Osteoblast (primary cell): ENCODE results near the gene USP48. TPM values are rescaled to one million over a fixed set of nuclear protein-coding genes. Genes with fewer than 3 reads are reported as not detected.

Source experiments
- DNase-seq: peaks from one replicate; pipeline ENCODE4 v3.0.0; 2011; ENCODE audit warnings: low spot score, mixed read lengths; ENCODE audit not compliant: insufficient read length; ENCODE audit errors: missing footprints
- H2AFZ ChIP-seq: 2 replicates; pipeline ENCODE4 v1.6.0; 2011; ENCODE audit warnings: mild to moderate bottlenecking, low read length
- H3K27ac ChIP-seq: 2 replicates; pipeline ENCODE4 v1.5.1; 2011; ENCODE audit warnings: mild to moderate bottlenecking, low read depth, low read length, moderate library complexity
- H3K27me3 ChIP-seq: 2 replicates; pipeline ENCODE4 v1.6.0; 2012; ENCODE audit warnings: mild to moderate bottlenecking, control low read depth, inconsistent platforms, low read length, moderate library complexity; ENCODE audit not compliant: insufficient read depth
- H3K36me3 ChIP-seq: 2 replicates; pipeline ENCODE4 v1.5.1; 2011; ENCODE audit warnings: mild to moderate bottlenecking, low read length, control low read depth, moderate library complexity; ENCODE audit not compliant: insufficient read depth
- H3K4me1 ChIP-seq: 2 replicates; pipeline ENCODE4 v1.5.1; 2011; ENCODE audit warnings: mild to moderate bottlenecking, low read length, control low read depth, moderate library complexity; ENCODE audit not compliant: insufficient read depth
- H3K4me2 ChIP-seq: 2 replicates; pipeline ENCODE4 v1.6.0; 2011; ENCODE audit warnings: mild to moderate bottlenecking, low read length; ENCODE audit not compliant: insufficient read depth
- H3K4me3 ChIP-seq: fragments of 200-600 bp; sonication (generic); 3 replicates; pipeline ENCODE4 v1.5.1; 2012; ENCODE audit warnings: mild to moderate bottlenecking, low read length, inconsistent platforms; ENCODE audit not compliant: insufficient read depth
- H3K79me2 ChIP-seq: 2 replicates; pipeline ENCODE4 v1.6.0; 2012; ENCODE audit warnings: mild to moderate bottlenecking, low read length, control low read depth, inconsistent platforms; ENCODE audit not compliant: insufficient read depth
- H3K9me3 ChIP-seq: 2 replicates; pipeline ENCODE4 v1.5.1; 2011; ENCODE audit warnings: low read depth, low read length, control low read depth
- H4K20me1 ChIP-seq: 2 replicates; pipeline ENCODE4 v1.6.0; 2012; ENCODE audit warnings: mild to moderate bottlenecking, low read length, control low read depth; ENCODE audit not compliant: insufficient read depth
- CTCF ChIP-seq: IDR thresholded peaks from 2 replicates; pipeline ENCODE4 v1.5.1; 2011; ENCODE audit warnings: mild to moderate bottlenecking, low read depth, low read length, moderate library complexity; ENCODE audit errors: extremely low read depth
- total RNA-seq: library from RNA; depleted of rRNA; stranded (reverse); fragments of >200 nt; gene quantifications from 2 replicates; pipeline ENCODE4 v1.2.3, GENCODE V29; 2012

The USP48 gene
- total RNA-seq, 1 donor: 52.5 TPM

GRCh38 chr1:21703318-21703963 lies 79.5 kb downstream of the USP48 start:
- peak overlapping the region; percentile 73 for H3K27ac ChIP-seq
- no peak for DNase-seq
- TF ChIP-seq CTCF: peak; percentile 48

GRCh38 chr1:21702780-21703179 lies 80.2 kb downstream of the USP48 start:
- TF ChIP-seq CTCF: no peak

More at GRCh38 chr1:21703318-21703963, 79.5 kb downstream of the USP48 start:
- no peaks in the 10 kb centered on the region for H3K9me3 ChIP-seq
- H3K36me3 ChIP-seq: peaks cover 33% of the 10 kb centered on the region
- H2AFZ ChIP-seq: no peak overlapping the region
- no peaks in the 10 kb centered on the region for H3K27me3 ChIP-seq
- H3K4me3 ChIP-seq: no peak overlapping the region
- H3K4me2 ChIP-seq: peak overlapping the region; percentile 35
- peaks cover 34% of the 10 kb centered on the region for H3K4me1 ChIP-seq
- peaks cover 16% of the 10 kb centered on the region for H4K20me1 ChIP-seq
- no peaks in the 10 kb centered on the region for H3K79me2 ChIP-seq

GRCh38 chr1:21701401-21701800 lies 81.5 kb downstream of the USP48 start:
- Histone ChIP-seq H3K27ac (no peak overlapping the region), H3K4me2 (no peak overlapping the region), H3K4me1 (peaks cover 18% of the 10 kb centered on the region), H3K9me3 (no peaks in the 10 kb centered on the region), H3K27me3 (no peaks in the 10 kb centered on the region), H4K20me1 (peaks cover 1% of the 10 kb centered on the region), H3K79me2 (no peaks in the 10 kb centered on the region), H2AFZ (no peak overlapping the region), H3K4me3 (no peak overlapping the region), H3K36me3 (peaks cover 33% of the 10 kb centered on the region)
- TF ChIP-seq CTCF: no peak
- no peak for DNase-seq

More at GRCh38 chr1:21702780-21703179, 80.2 kb downstream of the USP48 start:
- no peaks in the 10 kb centered on the region for H3K9me3 ChIP-seq
- peaks cover 32% of the 10 kb centered on the region for H3K4me1 ChIP-seq
- DNase-seq: no peak
- H3K4me2 ChIP-seq: no peak overlapping the region
- no peak overlapping the region for H2AFZ ChIP-seq
- H3K4me3 ChIP-seq: no peak overlapping the region
- peaks cover 14% of the 10 kb centered on the region for H4K20me1 ChIP-seq
- peak overlapping the region; percentile 73 for H3K27ac ChIP-seq
- H3K79me2 ChIP-seq: no peaks in the 10 kb centered on the region
- H3K36me3 ChIP-seq: peaks cover 33% of the 10 kb centered on the region
- no peaks in the 10 kb centered on the region for H3K27me3 ChIP-seq

GRCh38 chr1:21700094-21700493 lies 82.9 kb downstream of the USP48 start:
- no peak for TF ChIP-seq CTCF
- DNase-seq: no peak
- H4K20me1 ChIP-seq: no peaks in the 10 kb centered on the region
- H3K4me2 ChIP-seq: no peak overlapping the region
- no peaks in the 10 kb centered on the region for H3K79me2 ChIP-seq
- no peak overlapping the region for H3K4me3 ChIP-seq
- H3K36me3 ChIP-seq: peaks cover 30% of the 10 kb centered on the region
- H3K4me1 ChIP-seq: peaks cover 16% of the 10 kb centered on the region
- no peak overlapping the region for H3K27ac ChIP-seq
- H3K27me3 ChIP-seq: no peaks in the 10 kb centered on the region
- no peaks in the 10 kb centered on the region for H3K9me3 ChIP-seq
- H2AFZ ChIP-seq: no peak overlapping the region
